ENCODE measurements around the gene CSF1R. TPM values are rescaled to one million over a fixed set of nuclear protein-coding genes. Genes with fewer than 3 reads are reported as not detected.
A peak's percentile ranks its signal among the peaks of the same experiment; 100 is the strongest.

CSF1R gene
- polyA plus RNA-seq, 4 donors = 4.1 to 31.1 (median 6.1) TPM

DNA sequence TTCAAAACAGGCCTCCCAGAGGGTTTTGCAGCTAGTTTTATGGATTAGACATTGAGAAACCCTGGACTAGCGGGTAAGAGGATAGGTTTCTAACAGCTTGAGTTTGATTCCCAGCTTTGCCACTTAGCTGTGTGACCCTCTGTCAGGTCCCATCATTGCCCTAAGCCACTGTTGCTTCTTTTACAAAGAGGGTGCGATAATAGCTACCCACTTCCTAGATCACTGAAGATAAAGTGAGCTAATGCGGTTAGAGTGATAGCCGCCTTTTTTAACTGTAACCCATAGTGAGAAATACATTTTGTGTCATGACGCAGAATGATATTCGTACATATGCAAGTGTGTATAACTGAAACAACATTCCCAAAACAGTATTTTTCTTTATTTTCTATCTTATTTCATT is 40.3 kb downstream of the CSF1R start:
- Histone ChIP-seq H3K4me1 (ENCODE audit: control insufficient read depth in 3 of 3, insufficient read depth in 2 of 3, low read depth in 1 of 3, low read length in 2 of 3) (peaks cover 3 to 10% (median 6%) of the 10 kb centered on the region in 3 donors), H3K36me3 (ENCODE audit: control insufficient read depth in 3 of 3, insufficient read depth in 2 of 3, low read depth in 1 of 3, low read length in 3 of 3) (peaks cover 29 to 78% (median 30%) of the 10 kb centered on the region in 3 donors), H3K4me3 (ENCODE audit: low read depth in 1 of 3, low read length in 3 of 3) (no peak overlapping the region), H3K27me3 (ENCODE audit: control insufficient read depth in 3 of 3, insufficient read depth in 3 of 3, low read length in 3 of 3) (no peaks in the 10 kb centered on the region), H3K9me3 (ENCODE audit: control insufficient read depth in 2 of 2, insufficient read depth in 1 of 2, low read depth in 1 of 2, low read length in 1 of 2) (no peaks in the 10 kb centered on the region), H3K27ac (ENCODE audit: low read depth in 1 of 3, low read length in 2 of 3) (no peak overlapping the region)
- 73 to 94% (median 91%) methylated on average over 6 of the region's 6 CpGs for WGBS, 3 donors
- DNase-seq (no peak), FAIRE-seq (no peak)

DNA sequence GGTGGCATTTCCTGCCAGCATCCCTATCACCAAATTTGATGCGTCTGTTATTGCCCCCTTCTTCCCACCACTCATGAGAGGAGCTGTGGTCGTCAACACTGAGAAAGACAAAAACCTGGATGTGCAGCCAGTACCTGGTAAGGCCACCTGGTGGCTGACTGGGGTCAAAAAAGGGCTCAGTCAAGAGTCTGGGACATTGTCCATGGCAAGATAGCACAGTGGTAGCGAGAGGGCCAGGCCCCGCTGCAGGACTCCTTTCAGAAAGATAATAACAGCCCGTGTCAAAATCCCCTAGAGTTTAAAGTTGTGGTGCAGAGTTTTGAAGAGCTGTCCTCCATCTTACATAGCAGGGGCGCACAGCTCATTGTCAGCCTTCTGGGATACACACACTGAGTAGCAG is 40.8 kb downstream of the CSF1R start:
- Histone ChIP-seq H3K36me3 (ENCODE audit: control insufficient read depth in 3 of 3, insufficient read depth in 2 of 3, low read depth in 1 of 3, low read length in 3 of 3) (peaks cover 28 to 77% (median 32%) of the 10 kb centered on the region in 3 donors), H3K4me1 (ENCODE audit: control insufficient read depth in 3 of 3, insufficient read depth in 2 of 3, low read depth in 1 of 3, low read length in 2 of 3) (peaks cover 3 to 10% (median 6%) of the 10 kb centered on the region in 3 donors), H3K27me3 (ENCODE audit: control insufficient read depth in 3 of 3, insufficient read depth in 3 of 3, low read length in 3 of 3) (no peaks in the 10 kb centered on the region), H3K9me3 (ENCODE audit: control insufficient read depth in 2 of 2, insufficient read depth in 1 of 2, low read depth in 1 of 2, low read length in 1 of 2) (no peaks in the 10 kb centered on the region), H3K4me3 (ENCODE audit: low read depth in 1 of 3, low read length in 3 of 3) (no peak overlapping the region), H3K27ac (ENCODE audit: low read depth in 1 of 3, low read length in 2 of 3) (no peak overlapping the region)
- FAIRE-seq = no peak
- WGBS, 3 donors = 86 to 89% (median 86%) methylated on average over 6 of the region's 6 CpGs
- DNase-seq = no peak

DNA sequence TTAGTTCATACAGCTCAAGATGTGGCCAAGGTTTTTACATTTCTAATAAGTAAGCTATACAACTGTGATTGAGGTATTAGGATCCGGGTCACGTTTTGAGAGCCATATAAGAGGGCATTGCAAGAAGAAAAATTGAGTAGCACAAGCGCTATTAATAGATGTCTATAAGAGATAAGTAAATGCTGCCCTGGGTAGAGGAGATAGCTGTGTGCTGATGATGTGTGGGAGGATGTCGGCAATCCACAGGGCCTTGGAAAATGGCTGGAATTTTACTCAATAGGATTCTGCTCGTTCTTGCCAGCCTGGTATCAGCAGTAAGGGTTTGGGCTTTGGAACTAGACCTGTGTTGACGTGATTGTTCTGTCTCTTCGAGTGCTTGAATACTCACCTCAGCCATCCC is 41.6 kb downstream of the CSF1R start:
- DNase-seq (no peak), FAIRE-seq (no peak)
- H3K36me3 ChIP-seq (ENCODE audit: control insufficient read depth in 3 of 3, insufficient read depth in 2 of 3, low read depth in 1 of 3, low read length in 3 of 3) = peaks cover 30 to 72% (median 32%) of the 10 kb centered on the region in 3 donors
- peaks cover 3 to 10% (median 6%) of the 10 kb centered on the region in 3 donors for H3K4me1 ChIP-seq (ENCODE audit: control insufficient read depth in 3 of 3, insufficient read depth in 2 of 3, low read depth in 1 of 3, low read length in 2 of 3)
- 89 to 94% (median 91%) methylated on average over 7 of the region's 7 CpGs for WGBS, 3 donors
- no peak overlapping the region for H3K4me3 ChIP-seq (ENCODE audit: low read depth in 1 of 3, low read length in 3 of 3)
- no peaks in the 10 kb centered on the region for H3K9me3 ChIP-seq (ENCODE audit: control insufficient read depth in 2 of 2, insufficient read depth in 1 of 2, low read depth in 1 of 2, low read length in 1 of 2)
- no peak overlapping the region for H3K27ac ChIP-seq (ENCODE audit: low read depth in 1 of 3, low read length in 2 of 3)
- H3K27me3 ChIP-seq (ENCODE audit: control insufficient read depth in 3 of 3, insufficient read depth in 3 of 3, low read length in 3 of 3) = no peaks in the 10 kb centered on the region

DNA sequence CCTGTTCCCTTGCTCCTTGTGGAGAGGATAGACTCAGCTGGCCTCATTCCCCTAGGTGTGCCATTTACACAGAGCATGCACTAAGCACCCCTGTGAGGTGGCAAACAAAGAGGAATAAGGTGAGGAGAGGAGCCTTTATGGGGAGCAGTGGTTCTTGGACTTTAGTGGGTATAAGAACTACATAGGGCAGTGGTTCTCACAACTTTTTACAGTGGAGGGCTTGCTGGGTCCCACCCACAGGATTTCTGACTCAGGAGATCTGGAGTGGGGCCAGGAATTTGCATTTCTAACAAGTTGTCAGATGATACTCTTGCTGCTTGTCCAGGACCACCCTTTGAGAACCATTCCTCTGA is 42.0 kb downstream of the CSF1R start:
- peaks cover 3 to 10% (median 6%) of the 10 kb centered on the region in 3 donors for H3K4me1 ChIP-seq (ENCODE audit: control insufficient read depth in 3 of 3, insufficient read depth in 2 of 3, low read depth in 1 of 3, low read length in 2 of 3)
- no peak for FAIRE-seq
- H3K36me3 ChIP-seq (ENCODE audit: control insufficient read depth in 3 of 3, insufficient read depth in 2 of 3, low read depth in 1 of 3, low read length in 3 of 3) = peaks cover 30 to 68% (median 31%) of the 10 kb centered on the region in 3 donors

DNA sequence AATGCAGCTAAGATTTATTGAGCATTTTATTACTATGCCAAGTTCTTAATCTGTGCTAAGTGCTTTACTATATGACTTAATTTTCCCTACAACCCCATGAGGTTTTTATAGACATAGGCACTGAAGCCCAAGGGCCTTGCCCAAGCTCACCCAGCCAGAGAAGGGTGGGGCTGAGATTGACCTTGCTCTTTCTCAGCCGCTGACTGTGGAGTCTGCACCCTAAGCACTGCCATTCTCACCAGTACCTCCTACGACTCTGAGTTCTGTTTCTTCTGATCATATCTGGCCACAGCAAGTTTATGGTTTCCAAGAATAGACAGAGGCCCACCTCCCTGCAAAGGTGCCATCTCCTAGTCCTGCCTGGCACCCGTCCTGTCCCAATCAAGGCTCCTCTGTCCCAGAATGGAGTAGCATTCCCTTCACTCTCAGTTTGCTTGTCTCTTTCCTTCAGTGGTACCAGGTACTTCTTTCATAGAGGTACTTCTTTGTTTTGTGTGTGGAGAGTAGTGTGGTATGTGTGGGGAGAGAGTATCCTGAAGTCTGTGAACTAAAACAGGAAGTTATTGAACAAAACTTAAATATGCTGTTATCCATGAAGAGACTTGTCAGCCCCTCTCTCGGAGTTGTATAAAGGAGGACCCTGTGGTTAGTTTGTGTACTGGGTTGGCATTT is 42.6 kb downstream of the CSF1R start:
- H3K27me3 ChIP-seq (ENCODE audit: control insufficient read depth in 3 of 3, insufficient read depth in 3 of 3, low read length in 3 of 3) = no peaks in the 10 kb centered on the region
- H3K4me1 ChIP-seq (ENCODE audit: control insufficient read depth in 3 of 3, insufficient read depth in 2 of 3, low read depth in 1 of 3, low read length in 2 of 3) = peaks cover 3 to 10% (median 6%) of the 10 kb centered on the region in 3 donors
- no peak for FAIRE-seq
- peak; percentile 68 to 90 for DNase-seq
- no peaks in the 10 kb centered on the region for H3K9me3 ChIP-seq (ENCODE audit: control insufficient read depth in 2 of 2, insufficient read depth in 1 of 2, low read depth in 1 of 2, low read length in 1 of 2)
- peaks cover 25 to 63% (median 26%) of the 10 kb centered on the region in 3 donors for H3K36me3 ChIP-seq (ENCODE audit: control insufficient read depth in 3 of 3, insufficient read depth in 2 of 3, low read depth in 1 of 3, low read length in 3 of 3)
- peak overlapping the region in 2 of 3 donors; percentile 47 to 48 for H3K27ac ChIP-seq (ENCODE audit: low read depth in 1 of 3, low read length in 2 of 3)
- H3K4me3 ChIP-seq (ENCODE audit: low read depth in 1 of 3, low read length in 3 of 3) = no peak overlapping the region
- 34 to 47% (median 37%) methylated on average over 4 of the region's 4 CpGs for WGBS, 3 donors

More for the DNA sequence above, 42.0 kb downstream of the CSF1R start:
- Histone ChIP-seq H3K9me3 (ENCODE audit: control insufficient read depth in 2 of 2, insufficient read depth in 1 of 2, low read depth in 1 of 2, low read length in 1 of 2) (no peaks in the 10 kb centered on the region), H3K27me3 (ENCODE audit: control insufficient read depth in 3 of 3, insufficient read depth in 3 of 3, low read length in 3 of 3) (no peaks in the 10 kb centered on the region), H3K27ac (ENCODE audit: low read depth in 1 of 3, low read length in 2 of 3) (peak overlapping the region in 1 of 3 donors; percentile 47), H3K4me3 (ENCODE audit: low read depth in 1 of 3, low read length in 3 of 3) (no peak overlapping the region)
- DNase-seq = no peak

DNA sequence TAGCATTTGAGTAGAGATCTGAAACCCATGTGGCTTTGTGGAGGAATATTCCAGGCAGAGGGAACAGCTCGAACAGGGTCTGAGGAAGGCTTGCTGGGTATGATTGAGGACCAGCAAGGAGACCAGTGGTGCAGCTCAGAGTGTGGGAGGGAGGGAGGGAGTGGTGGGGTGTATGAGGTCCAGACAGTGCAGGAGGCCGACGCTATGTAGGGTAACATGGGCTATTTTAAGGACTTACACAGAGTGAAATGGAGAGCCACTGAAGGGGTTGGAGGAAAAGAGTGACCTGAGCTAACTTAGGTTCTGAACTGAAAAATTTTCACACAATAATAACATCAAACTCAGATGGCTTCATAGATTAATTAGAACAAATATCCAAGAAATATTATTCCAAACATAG is 43.9 kb downstream of the CSF1R start:
- H3K9me3 ChIP-seq (ENCODE audit: control insufficient read depth in 2 of 2, insufficient read depth in 1 of 2, low read depth in 1 of 2, low read length in 1 of 2) = no peaks in the 10 kb centered on the region
- 85 to 98% (median 98%) methylated on average over 3 of the region's 3 CpGs for WGBS, 3 donors
- peaks cover 21 to 53% (median 22%) of the 10 kb centered on the region in 3 donors for H3K36me3 ChIP-seq (ENCODE audit: control insufficient read depth in 3 of 3, insufficient read depth in 2 of 3, low read depth in 1 of 3, low read length in 3 of 3)
- H3K4me1 ChIP-seq (ENCODE audit: control insufficient read depth in 3 of 3, insufficient read depth in 2 of 3, low read depth in 1 of 3, low read length in 2 of 3) = peaks cover 3 to 10% (median 6%) of the 10 kb centered on the region in 3 donors
- H3K27me3 ChIP-seq (ENCODE audit: control insufficient read depth in 3 of 3, insufficient read depth in 3 of 3, low read length in 3 of 3) = no peaks in the 10 kb centered on the region
- DNase-seq = no peak
- no peak for FAIRE-seq
- H3K27ac ChIP-seq (ENCODE audit: low read depth in 1 of 3, low read length in 2 of 3) = no peak overlapping the region
- no peak overlapping the region for H3K4me3 ChIP-seq (ENCODE audit: low read depth in 1 of 3, low read length in 3 of 3)

DNA sequence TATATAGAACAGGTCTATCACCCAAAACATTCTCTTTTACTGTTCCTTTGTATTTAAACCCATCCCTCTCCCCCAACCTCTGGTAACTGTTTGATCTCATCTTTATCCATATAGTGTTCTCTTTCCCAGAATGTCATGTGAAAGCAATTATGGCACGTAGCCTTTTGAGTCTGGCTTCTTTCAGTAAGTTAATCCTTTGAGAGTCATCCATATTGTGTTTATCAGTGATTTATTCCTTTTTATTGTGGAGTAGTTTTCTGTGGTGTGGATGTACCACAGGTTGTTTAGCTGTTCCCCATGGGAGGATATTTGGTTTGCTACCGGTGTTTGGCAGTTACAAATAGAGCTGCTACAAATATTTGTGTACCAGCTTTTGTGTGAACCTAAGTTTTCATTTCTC is 47.8 kb downstream of the CSF1R start:
- Histone ChIP-seq H3K4me1 (ENCODE audit: control insufficient read depth in 3 of 3, insufficient read depth in 2 of 3, low read depth in 1 of 3, low read length in 2 of 3) (peaks cover 0 to under 1% (median 0%) of the 10 kb centered on the region in 3 donors), H3K4me3 (ENCODE audit: low read depth in 1 of 3, low read length in 3 of 3) (no peak overlapping the region), H3K36me3 (ENCODE audit: control insufficient read depth in 3 of 3, insufficient read depth in 2 of 3, low read depth in 1 of 3, low read length in 3 of 3) (peaks cover 31 to 42% (median 32%) of the 10 kb centered on the region in 3 donors), H3K27ac (ENCODE audit: low read depth in 1 of 3, low read length in 2 of 3) (no peak overlapping the region), H3K27me3 (ENCODE audit: control insufficient read depth in 3 of 3, insufficient read depth in 3 of 3, low read length in 3 of 3) (no peaks in the 10 kb centered on the region), H3K9me3 (ENCODE audit: control insufficient read depth in 2 of 2, insufficient read depth in 1 of 2, low read depth in 1 of 2, low read length in 1 of 2) (no peaks in the 10 kb centered on the region)
- WGBS, 3 donors = 80 to 92% (median 88%) methylated on average over 2 of the region's 2 CpGs
- FAIRE-seq (no peak), DNase-seq (no peak)

DNA sequence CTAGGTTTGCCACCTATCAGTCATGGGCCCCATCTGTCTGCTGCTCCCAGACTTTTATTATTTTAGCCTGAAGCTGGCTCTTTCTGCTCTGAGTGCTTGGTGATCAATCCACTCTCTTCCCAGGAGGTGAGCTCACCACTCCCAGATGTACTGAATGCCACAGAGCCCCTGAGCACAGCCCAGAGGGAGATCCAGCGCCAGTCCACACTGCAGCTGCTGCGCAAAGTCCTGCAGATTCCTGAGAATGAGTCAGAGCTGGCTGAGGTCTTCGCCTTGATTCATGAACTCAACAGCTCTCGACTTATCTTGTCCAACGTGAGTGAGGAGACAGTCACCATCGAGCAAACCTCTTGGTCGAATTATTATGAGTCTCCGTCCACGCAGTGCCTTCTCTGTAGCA is 49.8 kb downstream of the CSF1R start:
- FAIRE-seq = no peak
- Histone ChIP-seq H3K4me3 (ENCODE audit: low read depth in 1 of 3, low read length in 3 of 3) (no peak overlapping the region), H3K36me3 (ENCODE audit: control insufficient read depth in 3 of 3, insufficient read depth in 2 of 3, low read depth in 1 of 3, low read length in 3 of 3) (peaks cover 30 to 46% (median 44%) of the 10 kb centered on the region in 3 donors), H3K9me3 (ENCODE audit: control insufficient read depth in 2 of 2, insufficient read depth in 1 of 2, low read depth in 1 of 2, low read length in 1 of 2) (no peaks in the 10 kb centered on the region), H3K27me3 (ENCODE audit: control insufficient read depth in 3 of 3, insufficient read depth in 3 of 3, low read length in 3 of 3) (no peaks in the 10 kb centered on the region), H3K4me1 (ENCODE audit: control insufficient read depth in 3 of 3, insufficient read depth in 2 of 3, low read depth in 1 of 3, low read length in 2 of 3) (no peaks in the 10 kb centered on the region), H3K27ac (ENCODE audit: low read depth in 1 of 3, low read length in 2 of 3) (no peak overlapping the region)
- no peak for DNase-seq
- WGBS, 3 donors = 83 to 91% (median 88%) methylated on average over 9 of the region's 9 CpGs
